Measurements from ENCODE around the gene FAM43B.

GRCh38 chr1:20511518-20512428 lies 40.6 kb upstream of the FAM43B start:
- TF ChIP-seq CTCF (IDR thresholded peaks at IDR 0.05) = no peak
- no peak for TF ChIP-seq EZH2 (IDR thresholded peaks at IDR 0.05; ENCODE audit: borderline replicate concordance, insufficient read depth, low read depth, low read length, poor library complexity, severe bottlenecking)

Data from B cell (primary cell).